ENCODE measurements around the gene TTC5. TPM values are rescaled to one million over a fixed set of nuclear protein-coding genes. Genes with fewer than 3 reads are reported as not detected.
"Not testable (repeated sequence)": the region's sequence is repeated elsewhere in the genome, so short reads cannot be mapped to it uniquely, and the experiment has no call there.

TTC5 gene
- total RNA-seq, 2 donors from 2014 or later = 12.5 to 16.6 TPM

GRCh38 chr14:20341646-20342045 lies 35.9 kb upstream of the TTC5 start:
- Histone ChIP-seq H3K4me3 (peak overlapping the region in 1 of 2 donors; percentile 26), H3K36me3 (replicated peaks in 1 of 2; ENCODE audit: insufficient read depth in 1 of 2, low read depth in 2 of 2) (no peaks in the 10 kb centered on the region), H3K4me1 (peaks cover 11% of the 10 kb centered on the region), H3K27ac (peak overlapping the region in 3 of 4 donors; percentile 85 to 91 (median 91)), H3K9me3 (no peaks in the 10 kb centered on the region), H3K27me3 (no peaks in the 10 kb centered on the region)
- 45 to 60% methylated on average over 2 of the region's 2 CpGs for WGBS, 2 donors
- intact Hi-C loops (cut with DNase I) = no loop called here
- ATAC-seq (no peak), DNase-seq (no peak)
- TF ChIP-seq CTCF (IDR thresholded peaks at IDR 0.05) (no peak), POLR2A (IDR thresholded peaks at IDR 0.05) (no peak)

DNA sequence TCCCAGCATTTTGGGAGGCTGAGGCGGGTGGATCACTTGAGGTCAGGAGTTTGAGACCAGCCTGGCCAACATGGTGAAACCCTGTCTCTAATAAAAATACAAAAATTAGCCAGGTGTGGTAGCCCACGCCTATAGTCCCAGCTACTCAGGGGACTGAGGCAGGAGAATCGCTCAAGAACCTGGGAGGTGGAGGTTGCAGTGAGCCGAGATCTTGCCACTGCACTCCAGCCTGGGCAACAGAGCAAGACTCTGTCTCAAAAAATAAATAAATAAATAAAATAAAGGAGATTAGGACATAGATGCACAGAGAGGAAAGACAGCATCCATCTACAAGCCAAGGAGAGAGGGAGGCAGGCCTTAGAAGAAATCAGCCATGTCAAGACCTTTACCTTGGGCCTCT lies 35.3 kb upstream of the TTC5 start:
- peaks cover 11% of the 10 kb centered on the region for H3K4me1 ChIP-seq
- ATAC-seq; H3K36me3 ChIP-seq (replicated peaks in 1 of 2; ENCODE audit: insufficient read depth in 1 of 2, low read depth in 2 of 2); H3K4me3 ChIP-seq; H3K27me3 ChIP-seq; H3K27ac ChIP-seq; intact Hi-C loops (cut with DNase I); H3K9me3 ChIP-seq; DNase-seq: not testable (repeated sequence)
- 92 to 94% methylated on average over 4 of the region's 4 CpGs for WGBS, 2 donors

- Histone ChIP-seq H3K27me3 (no peaks in the 10 kb centered on the region), H3K4me1 (peaks cover 21% of the 10 kb centered on the region), H3K9me3 (no peaks in the 10 kb centered on the region), H3K27ac (peak overlapping the region; percentile 85 to 95 (median 88)), H3K36me3 (replicated peaks in 1 of 2; ENCODE audit: insufficient read depth in 1 of 2, low read depth in 2 of 2) (no peaks in the 10 kb centered on the region), H3K4me3 (no peak overlapping the region)
- no peak for TF ChIP-seq POLR2A (IDR thresholded peaks at IDR 0.05)
- no peak for TF ChIP-seq CTCF (IDR thresholded peaks at IDR 0.05)
- ATAC-seq = no peak
- 51 to 54% methylated on average over 7 of the region's 7 CpGs for WGBS, 2 donors
- intact Hi-C loops (cut with DNase I) = no loop called here
- no peak for DNase-seq
Observed at GRCh38 chr14:20334017-20334416, 28.3 kb upstream of the TTC5 start.

GRCh38 chr14:20333494-20333841 lies 27.7 kb upstream of the TTC5 start:
- Histone ChIP-seq H3K27ac (peak overlapping the region; percentile 85 to 95 (median 88)), H3K36me3 (replicated peaks in 1 of 2; ENCODE audit: insufficient read depth in 1 of 2, low read depth in 2 of 2) (no peaks in the 10 kb centered on the region), H3K27me3 (no peaks in the 10 kb centered on the region), H3K9me3 (no peaks in the 10 kb centered on the region), H3K4me3 (peak overlapping the region in 1 of 2 donors; percentile 38), H3K4me1 (peaks cover 21% of the 10 kb centered on the region)
- ATAC-seq = peak; percentile 54
- TF ChIP-seq CTCF (IDR thresholded peaks at IDR 0.05) (no peak), POLR2A (IDR thresholded peaks at IDR 0.05) (no peak)
- intact Hi-C loops (cut with DNase I) = no loop called here
- DNase-seq = no peak
- 3 to 4% methylated on average over 3 of the region's 3 CpGs for WGBS, 2 donors

DNA sequence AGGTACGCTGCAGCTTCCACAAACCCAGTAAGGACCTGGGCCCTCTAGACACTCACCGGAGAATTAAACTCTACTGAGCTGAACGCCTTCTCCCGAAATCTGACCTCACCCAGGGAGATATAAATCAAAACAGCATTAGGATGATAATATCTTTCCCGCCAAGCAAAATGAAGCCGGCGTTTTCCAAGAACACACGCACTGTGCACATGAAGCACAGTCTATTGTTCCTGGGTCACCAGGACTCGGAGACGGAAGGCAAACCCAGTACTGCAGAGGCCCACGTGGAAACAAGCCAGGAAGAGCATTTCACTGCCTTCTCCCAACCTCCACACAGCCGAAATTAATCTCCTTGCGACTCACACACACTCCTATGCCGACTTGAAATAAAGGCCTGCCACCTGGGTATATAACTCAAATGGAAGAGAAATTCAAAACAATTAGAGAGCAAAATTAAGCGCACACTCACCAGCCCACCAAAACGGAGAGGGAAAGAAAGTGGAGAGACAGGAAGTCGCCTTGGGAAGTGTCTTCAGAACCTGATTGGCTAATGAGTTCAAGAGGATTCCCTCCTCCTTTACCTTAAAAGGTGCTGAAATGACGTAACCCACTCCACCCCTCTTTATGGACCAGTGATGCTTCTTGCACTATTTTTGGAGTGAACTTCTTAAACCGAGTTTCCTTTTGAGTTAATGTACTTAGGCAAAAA lies 27.2 kb upstream of the TTC5 start, which contains the start of gene CCNB1IP1:
Gene CCNB1IP1 (minus strand): TSS at position 492 of the 706 bp plus-strand sequence. CDS start 16,756 bp downstream, outside the sequence.
- Histone ChIP-seq H3K4me3 (peak within 1 kb of the TSS; percentile 14 to 38), H3K36me3 (replicated peaks in 1 of 2; ENCODE audit: insufficient read depth in 1 of 2, low read depth in 2 of 2) (no peaks in the 10 kb centered on the region), H3K4me1 (peaks cover 21% of the 10 kb centered on the region), H3K9me3 (no peaks in the 10 kb centered on the region), H3K27ac (peak within 1 kb of the TSS; percentile 85 to 95 (median 88)), H3K27me3 (no peaks in the 10 kb centered on the region)
- peak in 2 of 3 donors; percentile 77 to 79 for TF ChIP-seq POLR2A (IDR thresholded peaks at IDR 0.05)
- peak in 1 of 7 experiments; percentile 6 for TF ChIP-seq CTCF (IDR thresholded peaks at IDR 0.05)
- ATAC-seq (peak; percentile 99), DNase-seq (peak; percentile 52 to 85 (median 64))
- intact Hi-C loops (cut with DNase I) = no loop called here
- WGBS, 2 donors = 1% methylated on average over 19 of the region's 19 CpGs
